ENCODE results near the gene GTPBP2.

The GTPBP2 gene

DNA sequence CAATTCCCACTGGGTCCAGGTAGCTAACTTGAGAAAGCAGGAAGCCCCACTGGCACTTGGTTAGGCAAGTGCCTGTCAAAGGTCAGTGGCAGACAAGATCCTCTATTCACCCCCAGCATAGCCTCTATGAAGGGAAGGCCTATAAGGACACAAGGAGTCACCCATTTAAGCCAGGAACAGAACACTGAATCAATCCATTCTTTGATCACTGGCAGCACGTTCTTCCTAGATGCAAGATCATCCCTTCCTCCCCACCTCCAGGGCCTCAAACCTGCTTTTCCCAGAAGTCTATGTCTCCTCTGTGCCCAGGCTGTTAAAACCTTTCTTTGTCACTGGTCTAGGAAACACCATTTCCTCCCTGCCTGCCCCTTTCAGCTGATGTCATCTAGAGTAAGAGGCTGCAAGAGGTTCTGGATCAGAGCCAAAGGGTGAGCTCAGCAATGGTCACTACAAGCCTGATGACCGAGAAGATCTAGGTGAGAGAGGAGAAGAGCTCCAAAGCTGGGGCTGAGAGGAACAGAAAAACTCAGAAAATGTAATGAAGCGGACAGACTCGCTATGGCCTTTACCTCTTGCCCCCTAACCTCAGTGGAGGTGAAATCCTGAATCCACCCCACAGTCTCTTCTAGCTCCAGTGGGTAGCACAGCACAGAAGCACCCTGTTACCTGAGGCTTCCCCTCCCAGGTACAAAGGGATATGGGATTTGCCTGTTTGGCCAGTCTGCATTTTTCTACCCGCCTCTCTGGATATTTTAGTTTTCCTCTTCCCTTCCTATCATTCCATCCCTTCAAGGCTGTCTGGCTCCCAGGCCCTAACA is 1.8 kb downstream of the GTPBP2 start:
- CTCF ChIA-PET = interaction anchor here (0.6 to 1.2 kb wide), 6 partner anchors 15 to 546 kb away, joined by 3 to 8 read pairs (median 4); no protein-coding TSS in a partner anchor
- Histone ChIP-seq H3K9me3 (ENCODE audit: control insufficient read depth, insufficient read depth, low read depth, low read length) (no peaks in the 10 kb centered on the region), H3K4me3 (ENCODE audit: low read depth, low read length) (peak overlapping the region; percentile 17), H3K4me1 (ENCODE audit: control insufficient read depth, insufficient read depth, low read length) (0 out of 2 replicates have a peak, but pooled peaks cover 8% of the 10 kb centered on the region), H3K36me3 (ENCODE audit: control insufficient read depth in 2 of 2, insufficient read depth in 1 of 2, low read length in 2 of 2) (peaks cover 11 to 42% of the 10 kb centered on the region in 2 experiments), H3K27ac (ENCODE audit: extremely low read depth, low read depth, low read length) (peak overlapping the region; percentile 63)
- POLR2A ChIA-PET = interaction anchor here (0.6 to 4.2 kb wide), 14 partner anchors 8 to 403 kb away, joined by 3 to 40 read pairs (median 3); partner anchors contain the start of genes LRRC73, MAD2L1BP, POLH and RSPH9
- TF ChIP-seq WT1 (tag by site-specific recombination; IDR thresholded peaks at IDR 0.05) (peak; percentile 46; the same call in 1 of the 2 replicates), ZXDB (tag by site-specific recombination; IDR thresholded peaks at IDR 0.05) (0 out of 2 replicates have a peak, but pooled peaks have one; percentile 27), ZNF24 (tag by site-specific recombination; IDR thresholded peaks at IDR 0.05) (0 out of 2 replicates have a peak, but pooled peaks have one; percentile 74), SP3 (tag by site-specific recombination; IDR thresholded peaks at IDR 0.05) (peak; percentile 55), ZNF629 (tag by site-specific recombination; IDR thresholded peaks at IDR 0.05) (peak; percentile 94), ZNF184 (tag by site-specific recombination; IDR thresholded peaks at IDR 0.05) (0 out of 2 replicates have a peak, but pooled peaks have one; percentile 77), HOXC10 (CRISPR knock-in tag; IDR thresholded peaks at IDR 0.05) (no peak), BCL11A (tag by site-specific recombination; IDR thresholded peaks at IDR 0.05; ENCODE audit: low read depth) (peak; percentile 98), SALL2 (tag by site-specific recombination; IDR thresholded peaks at IDR 0.05; ENCODE audit: borderline replicate concordance) (no peak), ZNF561 (tag by site-specific recombination; IDR thresholded peaks at IDR 0.05; ENCODE audit: borderline replicate concordance) (no peak), ZSCAN30 (tag by site-specific recombination; IDR thresholded peaks at IDR 0.05) (peak; percentile 63), ZNF660 (tag by site-specific recombination; IDR thresholded peaks at IDR 0.05) (peak; percentile 97), ZNF433 (tag by site-specific recombination; IDR thresholded peaks at IDR 0.05; ENCODE audit: low read depth) (no peak), ZNF341 (tag by site-specific recombination; IDR thresholded peaks at IDR 0.05; ENCODE audit: low read depth) (peak; percentile 64), KLF16 (tag by site-specific recombination; IDR thresholded peaks at IDR 0.05) (peak; percentile 66), PRDM1 (tag by site-specific recombination; IDR thresholded peaks at IDR 0.05) (no peak), ZNF791 (tag by site-specific recombination; IDR thresholded peaks at IDR 0.05) (no peak), ZBTB8A (tag by site-specific recombination; IDR thresholded peaks at IDR 0.05) (0 out of 2 replicates have a peak, but pooled peaks have one; percentile 16)
- TF ChIP-seq, protein P1, sequence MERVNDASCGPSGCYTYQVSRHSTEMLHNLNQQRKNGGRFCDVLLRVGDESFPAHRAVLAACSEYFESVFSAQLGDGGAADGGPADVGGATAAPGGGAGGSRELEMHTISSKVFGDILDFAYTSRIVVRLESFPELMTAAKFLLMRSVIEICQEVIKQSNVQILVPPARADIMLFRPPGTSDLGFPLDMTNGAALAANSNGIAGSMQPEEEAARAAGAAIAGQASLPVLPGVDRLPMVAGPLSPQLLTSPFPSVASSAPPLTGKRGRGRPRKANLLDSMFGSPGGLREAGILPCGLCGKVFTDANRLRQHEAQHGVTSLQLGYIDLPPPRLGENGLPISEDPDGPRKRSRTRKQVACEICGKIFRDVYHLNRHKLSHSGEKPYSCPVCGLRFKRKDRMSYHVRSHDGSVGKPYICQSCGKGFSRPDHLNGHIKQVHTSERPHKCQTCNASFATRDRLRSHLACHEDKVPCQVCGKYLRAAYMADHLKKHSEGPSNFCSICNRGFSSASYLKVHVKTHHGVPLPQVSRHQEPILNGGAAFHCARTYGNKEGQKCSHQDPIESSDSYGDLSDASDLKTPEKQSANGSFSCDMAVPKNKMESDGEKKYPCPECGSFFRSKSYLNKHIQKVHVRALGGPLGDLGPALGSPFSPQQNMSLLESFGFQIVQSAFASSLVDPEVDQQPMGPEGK (tag by site-specific recombination; IDR thresholded peaks at IDR 0.05) = peak; percentile 62
- TF ChIP-seq, protein P2, sequence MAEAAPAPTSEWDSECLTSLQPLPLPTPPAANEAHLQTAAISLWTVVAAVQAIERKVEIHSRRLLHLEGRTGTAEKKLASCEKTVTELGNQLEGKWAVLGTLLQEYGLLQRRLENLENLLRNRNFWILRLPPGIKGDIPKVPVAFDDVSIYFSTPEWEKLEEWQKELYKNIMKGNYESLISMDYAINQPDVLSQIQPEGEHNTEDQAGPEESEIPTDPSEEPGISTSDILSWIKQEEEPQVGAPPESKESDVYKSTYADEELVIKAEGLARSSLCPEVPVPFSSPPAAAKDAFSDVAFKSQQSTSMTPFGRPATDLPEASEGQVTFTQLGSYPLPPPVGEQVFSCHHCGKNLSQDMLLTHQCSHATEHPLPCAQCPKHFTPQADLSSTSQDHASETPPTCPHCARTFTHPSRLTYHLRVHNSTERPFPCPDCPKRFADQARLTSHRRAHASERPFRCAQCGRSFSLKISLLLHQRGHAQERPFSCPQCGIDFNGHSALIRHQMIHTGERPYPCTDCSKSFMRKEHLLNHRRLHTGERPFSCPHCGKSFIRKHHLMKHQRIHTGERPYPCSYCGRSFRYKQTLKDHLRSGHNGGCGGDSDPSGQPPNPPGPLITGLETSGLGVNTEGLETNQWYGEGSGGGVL (tag by site-specific recombination; IDR thresholded peaks at IDR 0.05) = peak; percentile 63
- TF ChIP-seq, protein P3, sequence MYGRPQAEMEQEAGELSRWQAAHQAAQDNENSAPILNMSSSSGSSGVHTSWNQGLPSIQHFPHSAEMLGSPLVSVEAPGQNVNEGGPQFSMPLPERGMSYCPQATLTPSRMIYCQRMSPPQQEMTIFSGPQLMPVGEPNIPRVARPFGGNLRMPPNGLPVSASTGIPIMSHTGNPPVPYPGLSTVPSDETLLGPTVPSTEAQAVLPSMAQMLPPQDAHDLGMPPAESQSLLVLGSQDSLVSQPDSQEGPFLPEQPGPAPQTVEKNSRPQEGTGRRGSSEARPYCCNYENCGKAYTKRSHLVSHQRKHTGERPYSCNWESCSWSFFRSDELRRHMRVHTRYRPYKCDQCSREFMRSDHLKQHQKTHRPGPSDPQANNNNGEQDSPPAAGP (tag by site-specific recombination; IDR thresholded peaks at IDR 0.05) = peak; percentile 28; the same call in 1 of the 2 replicates
- TF ChIP-seq, protein P4, sequence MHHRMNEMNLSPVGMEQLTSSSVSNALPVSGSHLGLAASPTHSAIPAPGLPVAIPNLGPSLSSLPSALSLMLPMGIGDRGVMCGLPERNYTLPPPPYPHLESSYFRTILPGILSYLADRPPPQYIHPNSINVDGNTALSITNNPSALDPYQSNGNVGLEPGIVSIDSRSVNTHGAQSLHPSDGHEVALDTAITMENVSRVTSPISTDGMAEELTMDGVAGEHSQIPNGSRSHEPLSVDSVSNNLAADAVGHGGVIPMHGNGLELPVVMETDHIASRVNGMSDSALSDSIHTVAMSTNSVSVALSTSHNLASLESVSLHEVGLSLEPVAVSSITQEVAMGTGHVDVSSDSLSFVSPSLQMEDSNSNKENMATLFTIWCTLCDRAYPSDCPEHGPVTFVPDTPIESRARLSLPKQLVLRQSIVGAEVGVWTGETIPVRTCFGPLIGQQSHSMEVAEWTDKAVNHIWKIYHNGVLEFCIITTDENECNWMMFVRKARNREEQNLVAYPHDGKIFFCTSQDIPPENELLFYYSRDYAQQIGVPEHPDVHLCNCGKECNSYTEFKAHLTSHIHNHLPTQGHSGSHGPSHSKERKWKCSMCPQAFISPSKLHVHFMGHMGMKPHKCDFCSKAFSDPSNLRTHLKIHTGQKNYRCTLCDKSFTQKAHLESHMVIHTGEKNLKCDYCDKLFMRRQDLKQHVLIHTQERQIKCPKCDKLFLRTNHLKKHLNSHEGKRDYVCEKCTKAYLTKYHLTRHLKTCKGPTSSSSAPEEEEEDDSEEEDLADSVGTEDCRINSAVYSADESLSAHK (tag by site-specific recombination; IDR thresholded peaks at IDR 0.05) = no peak
- TF ChIP-seq, protein P5, sequence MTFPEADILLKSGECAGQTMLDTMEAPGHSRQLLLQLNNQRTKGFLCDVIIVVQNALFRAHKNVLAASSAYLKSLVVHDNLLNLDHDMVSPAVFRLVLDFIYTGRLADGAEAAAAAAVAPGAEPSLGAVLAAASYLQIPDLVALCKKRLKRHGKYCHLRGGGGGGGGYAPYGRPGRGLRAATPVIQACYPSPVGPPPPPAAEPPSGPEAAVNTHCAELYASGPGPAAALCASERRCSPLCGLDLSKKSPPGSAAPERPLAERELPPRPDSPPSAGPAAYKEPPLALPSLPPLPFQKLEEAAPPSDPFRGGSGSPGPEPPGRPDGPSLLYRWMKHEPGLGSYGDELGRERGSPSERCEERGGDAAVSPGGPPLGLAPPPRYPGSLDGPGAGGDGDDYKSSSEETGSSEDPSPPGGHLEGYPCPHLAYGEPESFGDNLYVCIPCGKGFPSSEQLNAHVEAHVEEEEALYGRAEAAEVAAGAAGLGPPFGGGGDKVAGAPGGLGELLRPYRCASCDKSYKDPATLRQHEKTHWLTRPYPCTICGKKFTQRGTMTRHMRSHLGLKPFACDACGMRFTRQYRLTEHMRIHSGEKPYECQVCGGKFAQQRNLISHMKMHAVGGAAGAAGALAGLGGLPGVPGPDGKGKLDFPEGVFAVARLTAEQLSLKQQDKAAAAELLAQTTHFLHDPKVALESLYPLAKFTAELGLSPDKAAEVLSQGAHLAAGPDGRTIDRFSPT (tag by site-specific recombination; IDR thresholded peaks at IDR 0.05) = peak; percentile 86
